Measurements from ENCODE around the gene PPP3CA.

DNA sequence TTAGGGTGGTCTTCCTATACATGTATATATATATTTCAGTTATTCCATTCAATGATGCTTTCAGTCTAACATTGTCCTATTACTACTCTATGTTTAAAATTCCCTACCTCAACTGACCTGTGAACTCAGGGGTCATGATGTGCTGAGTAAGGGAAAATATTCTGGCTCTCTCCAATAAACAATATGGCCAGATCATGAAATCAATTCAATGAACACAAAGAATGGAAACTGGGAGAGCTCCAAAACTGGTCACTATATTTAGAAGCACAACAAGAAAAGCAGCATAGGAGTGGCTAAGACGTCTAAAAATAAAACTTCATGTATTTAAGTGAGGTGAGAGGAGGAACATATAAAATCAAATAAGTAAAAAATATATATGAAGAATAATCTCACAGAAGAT lies 304.5 kb downstream of the PPP3CA start:
- no peak for TF ChIP-seq CTCF (IDR thresholded peaks at IDR 0.05)
- TF ChIP-seq POLR2AphosphoS5 (IDR thresholded peaks at IDR 0.05), result no peak
- no peak for TF ChIP-seq POLR2A (IDR thresholded peaks at IDR 0.05)
